NCI-H1092 (cell line): ENCODE measurements around the gene EARS2.
"Not testable (repeated sequence)": the region's sequence is repeated elsewhere in the genome, so short reads cannot be mapped to it uniquely, and the experiment has no call there.

Experiments
- DNase-seq: peaks from one replicate; lab custom pipeline; 2025; lab: John Stamatoyannopoulos, UW

EARS2 gene

DNA sequence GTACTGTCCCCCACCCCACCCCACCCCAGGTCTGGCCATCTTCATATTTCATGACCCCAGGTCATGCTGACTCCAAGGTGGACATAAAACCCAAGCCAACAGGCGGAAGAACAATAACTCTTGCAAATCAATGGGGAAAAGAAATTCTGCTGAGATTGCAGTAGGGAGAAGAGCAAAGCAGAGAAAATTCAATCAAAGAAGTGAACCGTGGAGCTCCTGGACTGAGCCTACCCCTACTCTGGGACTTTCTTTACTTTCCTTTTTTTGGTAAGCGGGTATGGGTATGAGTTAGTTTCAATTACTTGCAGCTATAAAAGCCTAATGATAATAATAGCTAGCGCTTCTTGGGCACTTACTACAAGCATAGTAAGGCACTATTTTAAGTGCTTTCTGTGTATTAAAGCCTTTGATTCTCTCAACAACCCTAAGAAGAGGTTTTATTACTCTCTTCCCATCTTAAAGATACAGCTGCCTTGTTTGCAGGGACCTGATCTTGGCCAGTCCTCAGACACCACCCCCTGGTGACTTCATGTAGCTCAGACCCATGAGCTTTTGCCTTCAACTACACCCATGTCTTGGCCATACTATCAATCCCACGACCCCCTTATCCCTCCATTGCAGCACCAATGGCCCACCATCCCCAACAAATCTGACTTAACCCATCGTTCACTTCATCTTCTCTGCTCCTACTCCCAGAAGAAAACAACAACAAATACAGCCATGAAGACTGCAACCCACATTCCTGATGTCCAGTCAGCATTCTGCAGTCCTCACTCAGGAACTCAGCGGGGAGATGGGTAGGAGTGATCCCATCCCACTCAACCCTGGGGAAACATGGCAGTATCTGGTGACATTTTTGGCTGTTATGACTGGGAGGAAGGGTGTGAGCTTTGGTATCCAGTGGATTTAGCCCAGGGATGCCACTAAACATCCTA is 51.2 kb downstream of the EARS2 start:
- DNase-seq, result no peak

DNA sequence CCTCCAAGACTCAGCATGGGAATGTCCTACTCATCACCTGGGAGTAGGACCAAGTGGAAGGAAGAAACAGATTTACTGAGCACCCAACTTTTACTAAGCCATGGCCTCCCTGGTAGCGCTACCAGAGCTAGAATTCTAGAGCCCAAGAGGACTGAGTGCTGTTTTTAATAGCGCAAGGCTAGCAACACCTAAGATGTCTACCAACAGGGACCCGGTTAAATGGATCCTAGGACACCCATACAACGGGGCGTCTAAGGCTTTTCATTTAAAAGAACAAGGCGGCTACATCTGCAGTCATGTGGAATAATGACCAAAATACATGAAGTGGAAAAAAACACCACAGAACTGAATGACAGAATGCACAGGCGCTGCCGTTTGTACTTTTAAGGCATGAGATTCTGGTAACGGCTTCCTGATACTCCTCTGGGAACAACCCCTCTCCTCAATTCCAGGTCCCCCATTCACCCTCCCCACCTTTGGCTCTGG is 51.9 kb downstream of the EARS2 start:
- DNase-seq, result no peak

DNA sequence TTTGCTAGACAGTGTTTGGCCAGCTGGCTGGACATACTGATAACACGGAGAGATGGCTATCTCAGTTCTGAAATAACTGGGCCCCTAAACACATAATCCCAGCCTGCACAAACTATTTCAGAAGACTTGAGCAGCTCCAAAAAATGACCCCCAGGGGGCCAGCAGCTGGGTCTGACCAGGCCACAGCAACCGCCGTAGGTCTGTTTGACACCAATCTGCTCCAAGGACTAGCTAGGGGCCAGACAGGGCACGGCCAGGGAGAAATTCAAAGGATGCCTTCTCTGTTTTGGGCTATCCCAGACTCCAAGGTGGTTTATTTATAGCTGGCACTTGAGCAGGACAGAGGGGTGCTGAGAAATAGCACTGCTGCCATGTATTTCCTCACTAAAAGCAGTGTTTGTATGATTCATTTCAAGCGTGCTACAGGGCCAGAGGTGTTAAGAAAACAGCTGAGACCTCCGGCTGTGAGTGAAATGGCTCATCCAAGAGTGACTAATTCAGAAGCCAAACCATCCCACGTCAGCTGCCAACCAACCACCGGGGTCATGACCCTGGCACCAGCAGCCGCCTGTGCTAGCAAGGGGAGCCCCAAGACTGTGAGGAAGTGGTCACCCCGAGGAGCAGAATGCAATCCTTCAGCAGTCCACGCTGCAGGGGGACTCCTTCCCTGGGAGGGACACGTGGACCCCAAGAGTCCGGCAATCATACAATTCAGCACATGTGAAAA is 52.5 kb downstream of the EARS2 start:
- no peak for DNase-seq

DNA sequence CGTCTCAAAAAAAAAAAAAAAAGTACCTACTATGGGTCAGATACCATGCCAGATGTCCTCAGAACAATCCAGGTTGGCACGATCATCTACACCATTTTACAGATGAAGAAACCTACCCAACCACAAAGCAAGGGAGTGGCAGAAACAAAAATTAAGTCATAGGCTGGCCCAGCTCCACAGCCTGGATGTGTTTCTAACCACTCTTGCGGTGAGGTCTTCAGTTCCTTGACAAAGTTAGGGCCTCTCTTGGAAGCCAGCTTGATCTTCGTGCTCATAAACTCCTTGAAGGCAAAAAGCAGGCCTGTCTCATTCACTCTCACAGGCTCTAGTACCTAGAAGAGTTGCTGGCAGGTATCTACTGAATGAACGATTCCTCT is 53.1 kb downstream of the EARS2 start:
- DNase-seq, result no peak

DNA sequence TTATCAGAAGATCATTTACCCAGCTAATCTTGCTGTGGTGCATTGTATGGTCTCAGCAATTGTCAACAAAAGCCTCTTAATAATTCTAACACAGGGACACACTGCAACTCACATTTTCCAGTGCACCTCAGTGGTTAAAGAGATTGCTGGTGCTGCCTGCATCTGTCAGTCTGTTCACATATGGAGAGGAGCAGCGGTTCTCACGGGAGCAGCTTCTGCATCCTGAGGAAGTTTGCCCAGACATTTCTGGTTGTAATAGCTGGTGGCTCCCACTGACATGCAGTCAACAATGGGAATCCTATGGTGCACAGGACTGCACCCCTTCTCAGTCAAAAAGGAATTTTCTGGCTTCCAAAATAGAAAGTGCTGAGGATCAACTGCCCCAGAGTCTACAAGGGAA is 54.7 kb downstream of the EARS2 start:
- DNase-seq, result no peak

DNA sequence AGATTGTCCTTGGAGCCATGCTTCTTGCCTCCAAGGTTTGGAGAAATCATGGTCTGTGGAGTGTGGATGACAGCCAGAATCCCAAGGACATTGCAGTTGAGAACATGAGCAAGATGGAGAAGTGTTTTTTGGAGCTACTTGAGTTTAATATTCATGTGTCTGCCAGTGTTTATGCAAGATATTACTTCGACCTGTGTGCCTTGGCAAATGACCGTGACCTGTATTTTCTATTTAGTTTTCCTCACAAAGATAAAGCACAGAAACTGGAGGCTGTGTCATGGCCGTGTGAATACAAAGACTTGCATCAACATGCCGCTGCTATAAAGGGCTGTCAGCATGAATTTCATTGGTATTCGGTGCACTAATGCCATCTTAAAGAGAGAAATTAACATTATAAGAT is 55.9 kb downstream of the EARS2 start:
- DNase-seq, result no peak

DNA sequence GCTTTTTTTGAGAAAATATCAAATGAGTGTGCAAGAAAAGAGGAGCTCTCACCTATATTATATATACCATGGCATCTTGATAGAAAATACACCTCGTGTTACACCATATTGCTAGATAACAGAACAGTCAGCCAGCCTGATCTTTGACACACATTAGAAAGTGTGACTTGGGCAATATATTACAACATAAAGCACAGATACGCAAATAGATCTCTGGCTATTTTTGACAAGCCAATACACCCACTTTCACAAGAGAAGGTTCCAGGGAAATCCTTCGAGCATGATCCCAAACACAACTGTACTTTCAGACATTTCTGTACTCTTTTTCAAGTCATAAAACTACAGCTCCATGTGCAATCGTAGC is 56.3 kb downstream of the EARS2 start:
- DNase-seq, result no peak

DNA sequence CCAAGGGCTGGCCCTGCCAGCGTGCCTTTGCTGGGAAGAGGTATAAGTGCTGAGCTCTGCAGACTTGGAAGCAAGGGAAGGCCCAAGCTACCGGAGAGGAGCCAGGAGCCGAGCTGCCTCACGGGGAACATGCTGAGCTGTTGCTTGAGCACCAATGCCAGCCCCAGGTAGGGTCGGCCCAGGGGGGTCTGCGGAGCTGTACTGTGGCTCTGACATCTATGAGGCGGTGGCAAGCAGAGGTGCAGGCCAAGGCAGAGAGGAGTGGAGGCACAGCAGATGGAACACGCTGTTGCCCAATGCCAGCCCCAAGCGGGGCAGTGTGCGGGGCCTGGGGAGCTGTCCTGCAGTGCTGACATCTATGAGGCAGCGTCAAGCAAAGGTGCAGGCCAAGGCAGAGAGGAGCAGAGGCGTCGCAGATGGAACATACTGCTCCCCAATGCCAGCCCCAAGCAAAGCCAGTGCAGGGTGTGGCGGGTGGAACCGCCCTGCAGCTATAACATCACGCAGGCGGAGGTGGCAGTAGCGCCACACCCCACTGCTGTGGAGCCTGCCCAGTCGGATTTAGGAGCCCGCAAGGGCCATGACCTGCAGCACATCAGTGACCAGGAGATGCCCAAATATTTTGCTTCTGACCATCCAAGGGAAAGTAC is 56.8 kb downstream of the EARS2 start:
- no peak for DNase-seq

DNA sequence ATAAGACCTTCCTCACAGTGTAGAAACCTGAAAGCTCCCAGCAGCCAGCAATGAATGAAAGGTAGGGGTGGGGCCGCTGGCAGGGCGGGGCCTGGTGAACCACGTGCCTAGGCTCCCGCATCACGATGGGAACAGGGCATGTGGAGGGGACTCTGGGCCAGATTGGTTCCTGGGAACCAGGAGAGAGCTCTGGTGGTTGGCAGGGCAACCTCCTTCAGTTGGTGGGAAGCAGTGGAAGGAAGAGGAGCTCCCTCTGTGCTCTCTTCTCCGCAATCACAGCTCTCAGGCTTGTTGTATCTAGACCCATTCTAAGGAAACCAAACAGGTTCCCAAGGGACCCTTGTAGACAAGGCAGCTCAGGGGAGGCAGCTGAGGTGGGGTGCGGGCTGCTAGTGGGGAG is 57.3 kb downstream of the EARS2 start:
- DNase-seq, result no peak

DNA sequence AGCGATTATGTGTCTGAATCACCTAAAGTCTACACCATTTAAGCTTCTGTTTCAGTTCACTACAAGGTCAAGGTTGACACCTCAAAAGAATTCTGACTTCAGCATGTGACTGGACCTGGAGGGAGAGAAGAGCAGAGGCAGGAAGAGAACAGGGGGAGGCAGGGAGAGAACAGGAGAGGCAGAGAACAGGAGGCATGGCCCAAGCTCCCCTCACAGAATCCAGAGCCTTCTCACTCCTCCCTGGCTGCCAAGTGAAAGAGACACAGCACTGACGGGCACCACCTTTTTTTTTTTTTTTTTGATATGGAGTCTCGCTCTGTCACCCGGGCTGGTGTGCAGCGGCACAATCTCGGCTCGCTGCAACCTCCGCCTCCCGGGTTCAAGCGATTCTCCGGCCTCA is 58.3 kb downstream of the EARS2 start:
- no peak for DNase-seq

DNA sequence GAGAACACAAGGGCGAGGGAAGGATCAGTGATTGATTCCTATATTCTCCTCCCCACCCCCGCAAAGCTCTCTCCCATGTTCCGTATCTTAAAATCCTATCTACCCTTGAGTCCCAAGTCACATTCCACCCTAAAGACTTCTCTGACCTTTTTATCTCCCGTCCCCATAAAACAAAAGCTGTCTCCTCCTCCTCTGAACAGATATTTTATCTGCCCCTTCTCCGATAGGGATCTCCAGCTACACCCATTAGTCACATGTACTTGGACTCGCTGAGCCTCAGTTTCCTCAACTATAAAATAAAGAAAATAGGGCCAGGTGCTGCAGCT is 59.6 kb downstream of the EARS2 start:
- no peak for DNase-seq

DNA sequence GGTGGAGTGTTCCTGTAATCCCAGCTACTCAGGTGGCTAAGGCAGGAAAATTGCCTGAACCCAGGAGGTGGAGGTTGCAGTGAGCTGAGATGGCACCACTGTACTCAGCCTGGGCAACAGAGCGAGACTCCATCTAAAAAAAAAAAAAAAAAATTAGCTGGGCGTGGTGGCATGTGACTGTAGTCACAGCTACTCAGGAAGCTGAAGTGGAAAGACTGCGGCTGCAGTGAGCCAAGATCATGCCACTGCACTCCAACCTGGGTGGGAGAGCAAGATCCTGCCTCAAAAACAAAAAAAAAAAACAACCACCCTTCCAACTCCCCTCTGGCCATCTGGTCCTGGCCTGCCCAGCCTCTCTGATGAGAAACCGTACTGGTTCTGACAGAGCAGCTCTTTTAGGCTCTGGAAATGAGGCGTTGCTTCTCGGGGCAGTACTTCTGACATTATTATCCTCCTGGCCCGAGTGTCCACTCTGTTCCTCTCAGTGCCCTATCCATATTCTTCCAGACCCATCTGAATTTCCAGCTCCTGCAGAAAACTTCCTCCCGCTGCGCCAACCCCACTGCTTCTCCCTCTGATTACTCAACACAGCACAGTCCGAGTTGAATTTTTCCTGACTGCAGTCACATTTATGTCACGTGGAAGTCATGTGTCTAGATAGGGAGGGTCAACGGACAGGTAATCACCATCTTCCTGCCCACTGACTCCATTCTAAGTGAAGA is 60.2 kb downstream of the EARS2 start:
- no peak for DNase-seq

DNA sequence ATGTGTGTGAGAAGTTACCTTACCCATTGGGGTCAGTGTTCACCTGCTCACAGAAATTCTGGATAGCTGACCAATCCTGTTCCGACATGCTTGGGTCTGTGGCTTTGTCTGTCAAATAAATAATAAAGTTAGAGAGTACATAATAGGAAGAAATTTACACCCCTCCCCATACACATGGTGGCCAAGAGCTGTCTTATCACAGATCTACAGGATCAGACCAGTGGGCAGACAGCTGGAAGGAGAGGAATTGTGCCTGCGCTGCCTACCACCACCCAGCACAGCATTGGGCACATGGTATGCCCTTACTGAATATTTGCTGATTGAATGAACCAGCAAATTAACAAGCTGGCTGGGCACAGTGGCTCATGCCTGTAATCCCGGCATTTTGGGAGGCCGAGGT is 61.5 kb downstream of the EARS2 start:
- no peak for DNase-seq

DNA sequence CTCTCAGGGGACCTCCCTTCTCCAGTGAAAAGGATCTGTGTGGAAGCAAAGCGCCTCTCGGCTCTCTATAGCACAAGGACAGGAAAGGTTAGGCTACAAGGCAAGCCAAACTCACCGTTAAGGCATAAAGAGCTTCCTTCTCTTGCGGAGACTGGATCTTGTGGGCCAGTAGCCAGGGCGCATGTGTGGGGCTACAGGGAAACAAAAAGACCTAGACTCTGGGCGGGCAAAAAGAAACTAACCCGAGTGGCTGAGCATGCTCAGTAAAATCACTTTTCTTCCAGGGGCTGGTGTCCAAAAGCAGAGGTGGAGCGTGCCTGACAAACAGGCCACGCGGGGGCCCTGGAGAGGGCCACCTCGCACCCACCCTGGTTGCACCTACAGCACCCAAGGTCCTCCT is 63.0 kb downstream of the EARS2 start:
- no peak for DNase-seq

DNA sequence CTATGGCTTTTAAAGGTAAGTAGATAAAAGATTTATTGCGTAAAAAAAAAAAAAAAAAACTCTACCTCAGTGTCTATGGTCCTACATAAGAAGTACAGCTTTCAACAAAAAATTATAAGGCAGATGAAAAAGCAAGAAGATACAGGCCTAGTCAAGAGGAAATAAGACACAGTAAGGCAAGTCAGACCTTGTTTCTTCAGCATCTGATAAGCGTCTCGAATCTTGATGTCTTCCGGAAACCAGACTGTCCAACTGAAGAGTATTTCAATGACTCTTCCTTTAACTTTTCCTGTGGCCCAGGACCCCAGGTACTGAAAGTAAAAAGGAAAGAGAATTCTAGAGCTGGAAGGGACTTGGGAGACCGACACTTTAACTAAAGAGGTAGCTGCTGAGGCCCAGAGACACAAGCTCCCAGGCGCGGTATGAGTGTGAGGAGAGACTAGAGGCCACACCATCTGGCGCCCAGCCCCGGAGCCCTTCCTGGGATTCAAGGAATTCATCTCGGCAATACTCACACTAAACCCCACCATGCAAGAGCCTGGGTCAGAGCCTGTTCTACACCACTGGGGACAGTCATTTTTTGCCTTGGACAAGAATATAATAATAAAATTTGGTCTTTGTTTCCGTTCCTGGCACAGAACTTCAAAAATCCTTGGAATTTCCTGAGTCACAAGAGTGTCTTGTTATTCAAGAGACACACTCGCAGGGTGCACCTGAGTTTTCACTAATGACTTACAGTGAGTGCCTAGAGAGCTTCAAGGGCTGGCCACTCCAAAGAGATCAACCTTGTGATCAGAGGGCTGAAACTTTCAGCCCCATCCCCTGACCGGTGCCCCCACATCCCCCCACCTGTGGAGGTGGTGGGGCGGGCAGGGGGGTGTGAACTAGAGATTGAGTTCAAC is 65.4 kb downstream of the EARS2 start:
- DNase-seq, result no peak

DNA sequence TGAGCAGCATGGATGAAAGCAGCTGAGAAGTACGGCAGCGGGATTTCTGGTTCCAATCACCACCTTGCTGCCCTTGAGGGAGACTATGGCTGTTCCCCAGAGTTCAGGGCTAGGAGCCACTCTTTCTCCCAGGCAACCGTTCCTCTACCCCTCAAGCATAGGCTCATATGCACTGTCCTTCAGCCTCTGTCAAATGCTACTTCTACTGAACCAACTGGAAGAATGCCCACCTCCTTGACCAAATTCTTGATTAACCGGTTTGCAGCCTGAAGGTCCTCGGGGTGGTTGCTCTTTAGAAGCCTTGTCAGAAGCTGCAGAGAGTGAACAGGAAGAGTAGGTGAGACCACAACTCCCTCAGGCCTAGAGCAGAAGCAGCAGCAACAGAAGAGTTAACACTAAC is 70.7 kb downstream of the EARS2 start:
- no peak for DNase-seq

DNA sequence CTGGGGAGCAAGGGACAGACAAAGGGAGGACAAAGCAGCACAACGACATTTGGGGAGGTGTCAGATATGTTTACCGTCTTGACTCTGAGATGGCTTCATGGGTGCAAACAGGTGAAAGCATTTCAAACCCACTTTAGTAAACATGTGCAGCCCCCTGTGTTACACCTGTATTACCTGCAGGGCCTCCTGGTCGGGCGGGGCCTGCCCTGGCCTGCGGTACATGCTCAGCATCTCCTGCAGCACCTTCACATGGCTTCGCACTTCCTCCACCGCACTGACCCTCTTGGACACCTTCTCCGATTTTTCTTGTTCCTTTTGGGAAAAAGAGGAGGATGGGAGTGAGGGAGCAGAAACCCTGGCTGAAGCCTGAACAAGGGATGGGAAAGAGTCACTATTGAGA is 71.3 kb downstream of the EARS2 start:
- DNase-seq, result no peak

DNA sequence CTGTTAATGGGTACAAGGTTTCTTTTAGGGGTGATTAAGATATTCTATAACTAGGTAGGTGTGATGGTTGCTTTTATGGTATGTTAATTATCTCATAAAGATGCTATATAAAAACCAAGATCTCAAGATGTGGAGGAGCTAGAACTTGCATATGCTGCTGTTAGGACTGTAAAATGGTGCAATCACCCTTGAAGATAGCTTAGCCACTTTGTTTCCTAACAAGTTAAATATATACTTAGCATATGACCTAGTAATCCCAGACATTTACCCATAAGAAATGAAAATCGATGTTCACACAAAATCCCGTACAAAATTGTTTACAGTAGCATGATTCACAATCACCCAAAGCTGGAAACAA is 71.9 kb downstream of the EARS2 start:
- DNase-seq, result no peak

DNA sequence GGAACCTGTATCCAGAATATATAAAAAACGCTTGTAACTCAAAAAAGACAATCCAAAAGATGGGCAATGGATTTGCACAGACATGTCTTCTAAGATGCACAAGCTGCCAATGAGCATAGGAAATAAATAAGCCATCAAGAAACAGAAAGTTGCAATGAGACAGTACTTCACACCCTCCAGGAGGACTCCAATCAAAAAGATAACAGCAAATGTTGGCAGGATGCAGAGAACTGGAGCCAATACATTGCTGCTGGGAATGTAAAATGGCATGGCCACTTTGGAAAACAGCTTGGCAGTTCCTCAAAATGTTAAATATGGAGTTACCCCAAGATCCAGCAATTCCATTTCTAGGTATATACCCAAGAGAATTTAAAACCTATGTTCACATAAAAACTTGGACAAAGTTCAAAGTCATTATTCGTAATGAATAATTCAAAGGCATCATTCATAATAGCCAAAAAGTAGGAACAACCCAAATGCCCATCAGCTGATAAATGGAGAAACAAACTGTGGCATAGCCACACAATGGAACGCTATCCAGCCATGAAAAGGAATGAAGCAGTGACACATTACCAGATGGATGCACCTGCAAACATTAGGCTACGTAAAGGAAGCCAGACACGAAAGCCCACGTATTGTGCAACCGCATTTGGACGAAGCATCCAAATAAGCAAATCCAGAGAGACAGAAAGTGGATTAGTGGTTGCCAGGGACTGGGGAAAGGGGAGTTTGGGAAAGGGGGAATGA is 72.5 kb downstream of the EARS2 start:
- DNase-seq, result no peak

DNA sequence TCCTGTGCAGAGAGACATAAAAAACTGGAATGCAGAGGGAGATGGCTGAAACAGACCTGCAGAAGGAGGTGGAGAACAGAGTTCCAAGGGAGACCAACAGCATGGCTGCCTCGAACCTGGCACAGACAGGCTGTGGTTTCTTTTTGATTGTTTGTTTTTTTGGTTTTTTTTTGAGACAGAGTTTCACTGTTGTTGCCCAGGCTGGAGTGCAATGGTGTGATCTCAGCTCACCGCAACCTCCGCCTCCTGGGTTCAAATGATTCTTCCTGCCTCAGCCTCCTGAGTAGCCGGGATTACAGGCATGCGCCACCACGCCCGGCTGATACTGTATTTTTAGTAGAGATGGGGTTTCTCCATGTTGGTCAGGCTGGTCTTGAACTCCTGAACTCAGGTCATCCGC is 73.7 kb downstream of the EARS2 start:
- not testable (repeated sequence) for DNase-seq

DNA sequence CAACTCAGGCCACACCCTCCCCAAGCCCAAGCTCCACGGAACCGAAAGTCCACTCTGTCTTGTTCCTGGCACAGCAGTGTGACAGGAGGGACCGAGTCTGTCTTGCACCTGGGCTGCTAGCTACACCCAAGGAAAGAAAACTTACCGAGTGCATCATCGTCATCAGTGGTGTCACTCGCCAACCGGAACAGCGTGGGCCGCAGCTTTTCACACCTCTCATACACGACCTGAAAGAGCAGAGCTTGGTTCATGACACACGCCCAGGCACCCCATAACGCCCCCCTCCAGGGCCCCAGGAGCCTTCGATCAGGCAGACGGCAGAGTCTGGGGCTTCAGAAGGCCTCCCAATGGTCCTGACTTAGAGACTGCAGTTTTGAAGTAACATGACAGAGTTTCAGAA is 74.4 kb downstream of the EARS2 start:
- no peak for DNase-seq
